Stimulated activated CD8-positive, alpha-beta memory T cell treated with anti-CD3 and anti-CD28 coated beads, Interleukin-4, amount 100 ng/mL, for 24 hours (primary cell): ENCODE measurements around the gene MAPK9.

Experiments
- DNase-seq: peaks from one replicate; pipeline ENCODE4 v3.0.0-alpha.2; 2020; ENCODE audit warnings: low read depth

The MAPK9 gene

DNA sequence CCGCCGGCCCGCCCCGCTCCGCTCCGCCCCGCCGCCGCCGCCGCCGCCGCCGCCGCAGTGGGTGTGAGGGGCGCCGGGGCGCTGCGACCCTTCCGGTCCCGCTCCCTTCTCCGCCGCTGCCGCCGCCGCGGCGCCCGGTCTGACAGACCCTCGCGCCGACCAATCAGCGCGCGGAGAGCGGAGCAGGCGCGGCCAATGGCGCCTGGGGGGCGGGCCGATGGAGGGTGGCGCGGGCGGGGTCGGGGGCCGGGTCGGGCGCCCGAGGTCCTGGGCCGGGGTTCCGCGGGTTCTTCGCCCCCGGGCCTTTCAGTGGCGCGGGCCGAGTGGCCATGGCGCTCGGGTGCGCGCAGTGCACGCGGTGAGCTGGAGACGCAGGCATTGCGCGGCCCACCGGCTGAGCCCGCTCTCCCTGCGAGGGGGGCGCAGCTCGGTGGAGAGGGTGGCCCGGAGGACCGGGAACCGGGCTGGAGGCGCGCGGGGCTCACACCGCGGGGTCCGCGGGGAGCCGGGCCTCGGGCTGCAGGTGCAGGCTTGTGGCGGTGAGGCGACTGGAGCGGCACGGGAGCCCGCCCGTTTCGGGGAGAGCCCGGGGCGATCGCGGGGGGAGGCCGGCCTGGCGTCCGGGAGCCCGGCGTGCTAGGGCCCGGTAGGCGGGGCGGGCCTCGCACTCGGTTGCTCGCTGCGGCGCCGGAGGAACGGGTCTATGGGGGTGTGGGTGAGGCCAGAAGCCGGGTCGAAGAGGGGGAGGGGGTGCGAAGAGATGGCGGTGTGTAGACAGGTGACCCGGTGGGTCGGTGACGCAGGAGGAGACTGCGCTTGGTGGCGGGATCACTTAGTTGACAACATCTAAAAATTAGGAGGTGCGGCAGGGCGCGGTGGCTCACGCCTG, at the start of gene MAPK9:
TSS of gene MAPK9 (minus strand) at position 141 of the 889 bp plus-strand sequence. CDS start 11,522 bp downstream, outside the sequence.
- peak; percentile 79 for DNase-seq

DNA sequence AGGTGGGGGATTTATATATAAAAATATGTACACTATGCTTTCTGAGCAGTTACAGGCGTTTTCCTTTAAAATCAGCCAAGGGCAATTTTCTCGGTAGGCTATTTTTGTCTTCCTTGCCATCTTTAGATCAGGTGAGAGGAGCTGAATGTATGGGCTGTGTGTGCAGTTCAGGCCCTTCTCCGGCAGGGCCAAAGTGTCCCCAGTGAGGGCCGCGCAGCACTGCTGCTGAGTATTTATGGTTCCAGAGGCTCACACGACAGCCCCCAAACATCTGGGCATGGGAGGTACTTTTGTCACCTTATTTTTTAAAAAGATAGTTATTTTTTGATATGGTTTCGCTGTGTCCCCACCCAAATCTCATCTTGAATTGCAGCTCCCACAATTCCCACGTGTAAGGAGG, 49.7 kb upstream of the MAPK9 start:
- no peak for DNase-seq

DNA sequence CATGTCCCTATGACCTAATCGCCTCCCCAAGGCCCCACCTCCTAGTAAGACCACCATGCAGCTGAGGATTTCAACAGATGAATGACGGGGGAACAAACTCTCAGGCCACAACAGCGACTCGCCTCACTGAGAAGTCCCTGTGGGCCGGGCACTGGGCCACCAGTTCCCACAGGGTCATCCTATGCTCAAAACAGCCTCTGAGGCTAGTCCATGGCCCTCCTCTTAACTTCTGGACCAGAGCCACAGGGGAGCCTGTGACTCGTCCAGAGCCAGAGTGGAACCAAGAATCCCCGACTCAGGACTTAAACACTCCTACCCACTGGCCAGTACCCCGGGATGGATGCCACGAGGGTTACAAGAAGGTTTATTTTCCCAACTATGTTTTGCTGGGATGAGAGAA, 49.0 kb upstream of the MAPK9 start:
- no peak for DNase-seq

DNA sequence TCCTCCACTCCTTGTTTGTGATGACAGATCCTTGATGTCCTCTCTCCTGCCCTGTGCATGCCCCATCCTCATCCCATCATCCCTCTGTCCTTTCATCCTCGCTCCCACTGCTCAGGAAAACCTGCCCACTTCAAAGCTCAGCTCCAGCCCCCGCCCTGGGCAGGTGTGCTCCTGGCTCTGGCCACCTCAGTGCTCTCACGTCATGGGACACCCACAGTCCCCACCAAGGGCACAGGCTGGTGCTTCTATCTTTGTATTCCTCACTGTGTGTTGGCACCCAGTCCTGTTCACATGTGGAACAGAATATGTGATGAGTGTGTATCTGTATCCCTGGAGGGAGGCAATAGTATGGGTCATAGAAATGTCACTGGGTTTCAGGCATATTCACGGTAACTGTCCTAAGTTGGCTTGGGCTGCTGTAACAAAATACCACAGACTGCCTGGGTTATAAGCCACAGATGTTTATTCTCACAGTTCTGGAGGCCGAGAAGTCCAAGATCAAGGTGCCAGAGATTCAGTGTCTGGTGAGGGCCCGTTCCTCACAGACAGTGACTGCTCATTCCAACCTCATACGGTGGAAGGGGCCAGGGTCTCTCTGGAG, 47.8 kb upstream of the MAPK9 start:
- no peak for DNase-seq

DNA sequence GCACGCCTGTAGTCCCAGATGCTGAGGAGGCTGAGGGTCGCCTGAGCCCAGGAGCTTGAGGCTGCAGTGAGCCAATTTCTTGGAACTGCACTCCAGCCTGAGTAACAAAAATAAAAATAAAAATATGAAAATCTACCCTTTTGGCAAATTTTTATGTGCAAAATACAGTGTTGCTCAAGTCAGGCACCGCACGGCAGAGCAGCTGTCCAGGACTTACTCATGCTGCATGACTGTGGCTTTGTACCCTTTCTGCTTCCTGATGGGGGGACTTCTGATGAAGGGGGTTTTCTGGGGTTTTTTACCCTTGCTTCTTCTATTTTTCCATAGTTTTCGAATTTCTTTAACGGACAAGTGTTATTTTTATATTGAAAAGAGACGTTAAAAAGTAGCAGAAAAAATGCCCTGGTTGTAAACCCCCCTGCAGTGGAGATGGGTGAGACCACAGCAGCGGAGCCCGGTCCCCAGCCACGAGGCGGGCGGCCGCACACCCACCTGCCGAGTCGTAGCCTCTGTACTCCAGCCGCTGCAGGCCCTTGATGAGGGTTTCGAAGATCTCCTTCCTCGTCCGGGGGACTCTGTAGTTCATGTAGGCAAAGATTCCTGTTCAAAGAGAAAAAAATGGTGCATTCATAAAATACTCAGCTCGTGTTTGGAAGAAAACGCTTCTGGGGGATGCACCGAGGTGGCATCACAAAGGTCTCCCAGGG, 46.3 kb upstream of the MAPK9 start:
- DNase-seq: no peak

DNA sequence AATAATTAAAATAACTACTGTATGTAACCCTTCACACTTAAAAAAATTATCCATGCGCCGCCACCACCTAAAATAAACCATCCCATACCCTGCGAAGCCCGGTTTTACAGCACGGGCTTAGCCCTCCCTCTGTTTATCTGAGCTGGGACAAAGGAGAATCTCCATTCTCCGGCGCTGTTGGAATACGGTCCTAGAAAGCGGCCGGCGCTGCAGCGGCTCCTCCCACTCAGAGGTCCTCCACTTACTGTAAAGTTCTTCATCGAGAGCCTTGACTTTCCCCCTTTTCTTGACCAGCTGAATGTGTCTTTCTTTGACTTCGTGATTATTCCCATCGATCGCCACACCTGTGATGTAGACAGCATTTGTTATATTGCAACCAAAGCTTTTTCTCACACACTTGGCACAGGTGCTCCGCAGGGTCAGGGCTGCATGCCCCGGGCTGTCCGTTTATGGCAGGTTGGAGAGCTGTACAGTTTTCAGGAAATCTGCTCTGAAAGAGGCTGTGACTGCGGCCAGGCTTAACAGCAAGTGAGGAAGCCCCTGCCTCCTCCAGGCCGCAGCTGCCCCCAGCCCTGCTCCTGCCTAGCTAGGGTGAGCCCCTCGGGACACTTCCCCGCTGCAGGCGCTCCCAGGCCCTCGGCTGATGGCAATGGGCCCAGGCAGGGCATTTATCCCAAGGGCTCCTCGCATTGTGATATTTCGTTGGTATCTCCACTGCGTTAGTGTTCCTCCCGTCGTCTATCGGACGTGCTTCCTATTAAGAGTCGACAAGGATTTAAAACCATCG, 44.5 kb upstream of the MAPK9 start:
- no peak for DNase-seq

DNA sequence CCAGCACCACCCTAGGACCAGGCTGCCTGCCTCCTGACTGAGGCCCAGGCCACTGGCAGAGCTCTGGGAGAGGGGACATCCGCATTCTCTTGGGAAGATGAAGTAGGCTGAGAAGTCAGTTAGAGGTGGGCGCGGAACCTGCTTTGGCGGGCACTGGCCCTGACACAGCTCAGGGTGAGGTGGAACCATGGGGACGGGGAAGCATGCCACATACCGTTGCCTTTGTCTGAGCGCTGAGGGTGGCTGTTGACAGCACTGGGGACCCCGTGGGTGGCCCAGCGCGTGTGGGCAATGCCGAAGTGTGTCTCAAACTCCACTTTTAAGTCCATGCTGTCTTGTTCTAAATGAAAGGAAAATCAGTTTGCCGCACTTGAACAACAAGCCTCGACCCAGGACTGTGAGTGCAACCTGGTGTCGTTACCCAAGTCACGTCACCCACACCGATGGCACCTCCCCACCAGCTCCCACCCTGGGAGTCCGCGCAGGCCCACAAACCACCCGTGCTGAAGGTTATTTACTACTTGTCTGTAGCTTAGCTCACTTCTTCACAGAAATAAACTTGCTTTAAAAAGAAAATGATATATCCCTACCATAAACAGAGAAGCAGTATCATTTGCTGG, 43.8 kb upstream of the MAPK9 start:
- no peak for DNase-seq

DNA sequence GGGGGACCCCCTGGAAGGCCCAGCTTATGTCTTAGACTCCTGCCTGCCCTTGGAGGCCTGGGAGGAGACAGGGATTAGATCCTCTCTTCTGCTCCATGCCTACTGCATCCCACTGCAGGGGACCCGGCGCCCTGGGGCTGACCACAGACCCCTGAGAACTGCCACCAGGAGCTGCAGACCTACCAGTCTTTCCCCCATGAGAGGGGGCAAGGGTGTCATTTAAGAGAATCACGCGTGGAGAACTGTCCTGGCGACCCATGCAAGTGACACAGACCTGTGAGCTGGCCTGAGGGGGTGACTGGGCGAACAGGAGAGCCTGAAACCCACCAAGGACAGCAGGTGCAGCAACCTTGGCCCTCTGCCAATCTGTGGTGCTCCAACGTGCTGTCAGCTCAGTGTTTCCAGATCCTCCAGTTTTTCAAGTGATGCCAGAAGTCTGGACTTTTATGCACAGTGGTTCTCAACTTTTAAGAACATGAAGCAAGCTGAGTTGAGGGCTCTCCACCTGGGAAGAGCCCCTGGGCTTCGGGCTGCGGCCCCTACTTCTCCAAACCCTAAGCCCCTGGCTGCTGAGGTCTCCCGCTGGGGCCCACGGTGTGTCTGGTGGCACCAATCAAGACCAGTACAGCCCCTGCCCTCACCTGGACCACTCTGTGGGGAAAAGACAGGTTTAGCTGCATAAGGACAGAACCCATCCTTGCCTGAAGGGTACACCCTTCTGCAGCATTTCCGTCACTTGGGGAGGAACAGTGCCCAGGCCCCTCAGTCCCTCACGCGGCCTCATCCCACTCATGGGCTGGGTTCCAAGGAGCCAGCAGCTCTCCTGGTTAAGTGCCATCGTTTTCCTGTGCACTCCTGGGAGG, 43.1 kb upstream of the MAPK9 start:
- DNase-seq: no peak

DNA sequence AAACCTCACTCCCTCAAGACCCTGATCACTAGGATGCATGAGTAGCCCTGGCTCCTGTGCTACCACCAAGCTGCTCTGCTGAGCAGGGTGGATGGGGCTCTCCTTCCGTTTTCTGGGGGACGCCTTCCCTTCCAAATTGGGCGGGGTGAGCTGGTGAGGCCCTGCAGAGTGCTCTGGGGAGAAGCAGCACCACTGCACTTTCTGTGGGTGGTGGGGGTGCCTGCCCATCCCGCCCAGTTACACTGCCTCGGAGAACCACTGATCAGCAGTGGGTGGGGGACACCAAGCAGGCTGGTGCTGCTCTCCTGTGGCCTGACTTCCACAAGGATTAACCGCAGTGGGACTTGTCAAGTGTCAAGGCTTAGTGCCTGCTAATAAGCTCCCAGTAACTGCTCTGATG, 42.3 kb upstream of the MAPK9 start:
- no peak for DNase-seq

DNA sequence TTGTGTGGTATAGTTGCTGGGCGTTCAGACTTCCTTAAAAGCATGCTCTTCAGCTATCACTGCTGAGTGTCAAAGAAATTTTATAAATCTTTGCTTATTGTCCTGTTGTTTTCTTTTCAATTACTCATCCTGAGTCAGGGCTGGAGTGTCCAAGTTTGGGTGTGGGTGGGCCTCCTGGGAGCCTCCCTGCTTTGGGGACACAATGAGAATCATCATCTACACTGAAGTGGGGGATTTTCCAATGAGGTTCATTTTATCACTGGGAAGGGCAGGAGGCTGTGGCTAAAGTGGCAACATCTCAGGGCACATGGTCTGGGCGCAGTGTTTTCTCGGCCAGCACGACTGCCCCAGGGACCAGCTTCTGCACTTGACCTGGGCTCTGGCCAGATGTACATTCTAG, 41.8 kb upstream of the MAPK9 start:
- no peak for DNase-seq

DNA sequence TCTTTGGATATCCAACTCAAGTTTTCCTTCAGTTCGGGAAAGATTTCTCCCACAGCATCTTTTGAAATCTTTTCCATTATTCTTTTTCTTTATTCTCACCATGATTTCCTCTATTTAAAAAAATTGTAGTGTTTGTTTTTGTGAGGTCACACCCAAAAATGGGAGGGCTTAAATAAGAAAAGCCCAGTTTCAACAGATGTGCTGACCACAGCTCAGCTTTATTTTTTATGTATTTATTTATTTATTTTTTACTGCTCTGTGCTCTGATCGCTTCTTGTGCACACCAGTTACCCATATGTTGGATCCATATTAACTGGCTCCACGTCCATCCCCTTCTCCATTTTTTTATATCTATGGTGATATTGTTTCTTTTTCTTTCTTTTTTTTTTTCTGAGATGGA, 41.0 kb upstream of the MAPK9 start:
- no peak for DNase-seq

DNA sequence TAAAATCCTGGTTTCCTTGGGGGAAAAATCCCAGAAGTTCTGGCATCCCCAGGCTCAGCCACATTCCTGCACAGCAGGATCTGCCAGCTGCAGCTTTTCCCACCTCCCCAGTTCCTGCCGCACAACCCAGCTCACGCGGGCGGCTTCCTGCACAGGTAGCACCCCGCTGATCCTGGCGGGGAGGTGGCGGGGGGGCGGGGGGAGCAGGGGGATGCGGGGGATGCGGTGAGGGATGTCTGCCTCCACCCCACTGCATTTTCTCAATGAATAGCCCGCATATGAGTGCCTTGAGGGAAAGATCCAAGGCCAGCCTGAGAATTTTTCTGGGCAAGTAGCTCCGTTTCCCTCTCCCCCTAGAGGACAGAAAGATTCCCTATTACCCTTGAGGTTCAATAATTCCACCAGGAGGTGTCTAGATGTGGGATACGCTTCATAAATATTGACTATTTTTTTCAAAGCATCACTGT, 40.2 kb upstream of the MAPK9 start:
- no peak for DNase-seq

DNA sequence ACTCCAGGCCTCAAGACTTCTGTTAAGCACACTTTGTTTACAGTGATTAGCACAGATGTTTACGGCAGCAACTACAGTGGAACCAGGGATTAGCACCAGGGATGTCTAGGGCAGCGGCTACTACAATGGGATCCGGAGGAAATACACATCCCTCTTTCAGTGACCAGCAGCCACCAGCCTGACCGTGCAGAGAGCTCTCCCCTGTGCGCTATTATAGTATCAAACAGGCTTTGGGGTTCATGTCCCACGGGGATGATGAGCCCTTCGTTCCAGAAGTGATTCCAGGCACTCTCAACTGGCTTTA, 39.7 kb upstream of the MAPK9 start:
- DNase-seq: no peak

DNA sequence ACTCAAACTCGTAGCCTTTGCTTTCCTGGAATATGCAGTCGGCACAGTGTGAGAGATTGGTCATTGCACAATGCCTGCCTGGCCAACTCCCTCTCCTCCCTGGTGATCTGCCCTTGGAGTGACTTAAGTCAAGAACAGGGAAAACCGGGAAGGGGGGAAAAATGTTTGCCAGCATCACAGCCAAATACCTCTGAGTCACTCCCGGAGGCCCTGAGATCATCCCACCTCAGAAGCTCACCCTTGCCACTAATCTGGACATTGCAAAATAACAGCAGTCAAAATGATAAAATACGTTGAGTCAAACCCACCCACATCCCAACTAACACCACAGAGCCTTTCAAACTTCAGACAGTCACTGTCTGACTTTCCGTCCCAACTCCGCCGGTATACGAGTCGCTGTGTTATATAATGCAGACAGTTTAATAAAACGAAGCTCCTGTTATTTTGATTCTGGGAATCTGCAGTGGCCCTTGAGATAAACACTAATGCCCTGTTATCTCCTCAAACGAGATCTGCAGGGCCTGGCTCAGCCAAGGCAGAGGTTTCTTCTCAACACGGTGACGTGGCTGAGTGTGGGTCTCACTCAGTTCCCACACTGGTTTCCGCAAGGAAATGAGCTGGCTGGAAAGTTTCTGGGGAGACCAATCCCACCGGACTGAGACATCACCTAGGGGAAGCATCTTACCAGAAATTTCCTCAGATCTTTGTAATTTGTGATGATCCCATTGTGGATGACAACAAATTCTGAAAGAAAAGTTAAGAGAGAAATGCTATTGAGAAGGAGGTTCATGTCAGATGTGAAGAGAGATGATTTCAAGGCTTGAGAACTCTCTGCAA, 39.1 kb upstream of the MAPK9 start:
- DNase-seq: no peak

DNA sequence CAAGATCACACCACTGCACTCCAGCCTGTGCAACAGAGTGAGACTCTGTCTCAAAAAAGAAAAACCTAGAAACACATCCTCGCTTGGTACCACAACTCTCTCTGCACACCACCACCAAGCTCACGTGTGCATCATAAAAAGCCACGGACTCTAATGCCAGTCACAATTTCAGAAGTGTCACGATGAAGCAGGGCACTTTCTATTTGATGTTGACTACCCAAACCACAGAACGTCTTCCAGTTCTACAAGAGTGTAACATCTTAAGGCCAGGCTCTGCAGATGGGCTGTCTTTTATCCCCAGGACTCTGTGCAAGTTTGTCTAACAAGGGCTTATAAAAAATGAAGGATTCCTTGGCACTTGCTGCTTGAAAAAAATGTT, 38.4 kb upstream of the MAPK9 start:
- no peak for DNase-seq

DNA sequence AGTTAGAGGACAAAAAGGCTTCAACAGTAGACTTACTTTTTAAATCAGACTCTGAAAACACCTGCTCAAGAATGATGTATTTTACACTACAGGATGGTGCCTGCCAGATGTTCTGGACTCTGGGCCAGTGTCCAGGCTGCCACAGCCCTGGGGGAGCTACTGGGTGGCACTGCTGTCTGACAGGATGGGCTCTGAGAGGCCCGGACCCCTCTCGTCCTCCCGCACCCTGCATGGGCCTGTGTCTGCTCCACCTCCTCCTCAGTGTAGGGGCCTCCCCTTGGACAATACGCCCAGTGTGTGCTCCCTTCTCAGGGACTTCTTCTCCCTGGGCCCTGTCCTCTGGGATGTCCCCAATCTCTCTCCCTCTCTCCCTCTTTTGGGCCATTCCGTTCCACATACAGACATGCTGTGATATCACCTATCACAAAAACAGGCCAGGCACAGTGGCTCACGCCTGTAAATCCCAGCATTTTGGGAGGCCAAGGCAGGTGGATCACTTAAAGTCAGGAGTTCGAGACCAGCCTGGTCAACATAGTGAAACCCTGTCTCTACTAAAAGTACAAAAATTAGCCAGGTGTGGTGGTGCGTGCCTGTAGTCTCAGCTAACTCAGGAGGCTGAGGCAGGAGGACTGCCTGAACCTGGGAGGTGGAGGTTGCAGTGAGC, 37.9 kb upstream of the MAPK9 start:
- no peak for DNase-seq

DNA sequence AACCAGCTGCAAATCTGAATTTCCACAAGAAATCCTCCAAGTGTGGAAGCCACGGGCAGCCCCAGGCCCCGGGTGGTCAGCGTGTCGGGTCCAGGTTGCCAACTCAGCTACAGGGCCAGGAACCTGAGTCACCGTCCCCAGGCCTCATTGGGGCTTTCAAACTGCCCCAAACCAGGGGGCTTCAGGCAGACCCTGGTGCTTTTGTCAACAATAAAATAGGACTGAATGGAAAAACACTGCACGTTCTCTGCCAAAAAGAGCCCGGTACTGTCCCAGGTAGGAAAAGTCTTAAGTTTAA, 37.2 kb upstream of the MAPK9 start:
- no peak for DNase-seq

DNA sequence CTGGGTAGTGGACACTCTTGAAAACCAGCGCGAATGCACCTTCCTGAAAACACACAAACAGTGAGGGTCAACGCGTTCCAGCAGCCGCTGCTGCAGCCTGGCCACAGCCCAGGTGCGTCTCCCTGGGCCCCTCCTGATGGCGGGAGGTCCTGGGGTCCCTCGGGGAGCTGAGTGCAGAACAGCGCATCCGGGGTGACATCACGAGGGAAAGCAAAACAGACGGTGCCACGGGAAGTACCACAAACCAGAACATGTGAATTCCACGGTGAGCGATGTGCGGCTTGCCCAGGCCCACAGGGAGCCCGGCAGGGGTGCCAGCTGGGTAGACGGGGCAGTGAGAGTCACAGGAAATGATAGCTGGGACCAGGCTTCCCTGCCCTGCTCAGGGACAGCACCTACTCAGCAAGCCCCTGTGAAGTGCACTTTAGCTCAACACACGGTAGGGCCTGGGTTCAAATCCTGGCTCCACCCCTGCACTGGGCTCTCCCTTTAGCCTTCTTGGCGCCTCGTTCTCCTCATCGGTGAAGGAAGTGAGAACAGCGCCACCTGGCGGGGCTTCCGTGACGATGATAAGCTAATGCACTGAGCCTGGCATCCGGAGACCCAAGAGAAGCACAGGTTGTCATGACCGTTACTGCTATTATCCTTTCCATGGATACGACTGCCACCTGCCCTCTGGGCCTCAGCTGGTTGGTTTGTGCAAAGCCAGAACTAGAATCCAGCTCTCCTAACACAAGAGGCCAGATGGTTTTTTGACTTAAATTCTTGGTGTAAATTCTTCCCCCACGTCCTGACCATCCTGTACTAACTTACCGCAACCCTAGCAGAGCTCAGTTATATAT, 36.6 kb upstream of the MAPK9 start:
- peak; percentile 71 for DNase-seq
